GM21619 (cell line): ENCODE measurements around the gene FHOD1.

Experiments
- ATAC-seq: cut with Tn5 transposase; IDR thresholded peaks from one replicate; pipeline ENCODE4 v1.9.1; 2021; ENCODE audit not compliant: unreplicated experiment

Gene FHOD1

GRCh38 chr16:67236563-67237395, 10.5 kb downstream of the FHOD1 start:
- ATAC-seq = no peak

- ATAC-seq = no peak
Measured at GRCh38 chr16:67235816-67236562, 11.3 kb downstream of the FHOD1 start.

- no peak for ATAC-seq
Measured at GRCh38 chr16:67234180-67234597, 13.1 kb downstream of the FHOD1 start.

GRCh38 chr16:67233596-67233995, 13.7 kb downstream of the FHOD1 start:
- no peak for ATAC-seq

- no peak for ATAC-seq
Measured at GRCh38 chr16:67230809-67231660, 16.2 kb downstream of the FHOD1 start.

- ATAC-seq = no peak
Measured at GRCh38 chr16:67229906-67230808, 17.1 kb downstream of the FHOD1 start.

GRCh38 chr16:67228905-67229304, 18.4 kb downstream of the FHOD1 start:
- ATAC-seq = no peak

GRCh38 chr16:67228034-67228785, 19.1 kb downstream of the FHOD1 start:
- no peak for ATAC-seq

- no peak for ATAC-seq
Measured at GRCh38 chr16:67227567-67227921, 19.7 kb downstream of the FHOD1 start.

- ATAC-seq = peak; percentile 95
Measured at GRCh38 chr16:67226804-67227566, 20.3 kb downstream of the FHOD1 start, which contains the start of gene TMEM208. TMEM208 (plus strand) TSS chr16:67227130; CDS start chr16:67227219, 89 bp downstream.

- no peak for ATAC-seq
Measured at GRCh38 chr16:67226295-67226803, 20.9 kb downstream of the FHOD1 start.

- no peak for ATAC-seq
Measured at GRCh38 chr16:67223992-67224391, 23.3 kb downstream of the FHOD1 start.

GRCh38 chr16:67216612-67217490, 30.4 kb downstream of the FHOD1 start:
- ATAC-seq = no peak

GRCh38 chr16:67215706-67216105, 31.6 kb downstream of the FHOD1 start:
- no peak for ATAC-seq

- no peak for ATAC-seq
Measured at GRCh38 chr16:67213197-67214019, 33.9 kb downstream of the FHOD1 start.

GRCh38 chr16:67212766-67213165, 34.5 kb downstream of the FHOD1 start:
- no peak for ATAC-seq

GRCh38 chr16:67211674-67212073, 35.6 kb downstream of the FHOD1 start:
- ATAC-seq = no peak
